Natural killer cell (primary cell): Measurements from ENCODE around the gene LYSMD1. TPM values are rescaled to one million over a fixed set of nuclear protein-coding genes. Genes with fewer than 3 reads are reported as not detected.

Experiments used
- ATAC-seq, 3 donors: fragments of 150-1000 bp in 2 of 3; fragments of 200-7000 bp in 1 of 3; cut with Tn5 transposase; 1 replicate in 1 of 3; 2 replicates in 2 of 3; pipeline ENCODE4 v1.10.0; 2021; ENCODE audit warnings: mild to moderate bottlenecking in 2 of 3, moderate library complexity in 2 of 3
- DNase-seq, 2 donors: peaks; one replicate each; pipeline versions ENCODE4 v3.0.0 to v3.0.0-alpha.2; 2013 to 2021; ENCODE audit warnings: mixed read lengths in 1 of 2
- H3K27ac ChIP-seq: one replicate; pipeline ENCODE4 v1.5.1; 2013; ENCODE audit warnings: mild to moderate bottlenecking, low read length
- H3K27me3 ChIP-seq: one replicate; pipeline ENCODE4 v1.6.1; 2013; ENCODE audit warnings: low read length; ENCODE audit not compliant: control insufficient read depth, insufficient read depth
- H3K36me3 ChIP-seq: one replicate; pipeline ENCODE4 v1.6.1; 2013; ENCODE audit warnings: low read length; ENCODE audit not compliant: control insufficient read depth, insufficient read depth
- H3K4me1 ChIP-seq: one replicate; pipeline ENCODE4 v1.6.1; 2013; ENCODE audit warnings: low read length; ENCODE audit not compliant: control insufficient read depth, insufficient read depth
- H3K4me3 ChIP-seq: one replicate; pipeline ENCODE4 v1.5.1; 2013; ENCODE audit warnings: low read length
- H3K9me3 ChIP-seq: one replicate; pipeline ENCODE4 v1.6.1; 2013; ENCODE audit warnings: low read length; ENCODE audit not compliant: control insufficient read depth, insufficient read depth
- H3K27ac Mint-ChIP-seq, 2 donors: one replicate each; pipeline ENCODE4 v1.8.0; 2022; ENCODE audit warnings: mild to moderate bottlenecking in 2 of 2, mixed read lengths in 2 of 2, moderate library complexity in 1 of 2
- H3K27me3 Mint-ChIP-seq, 2 donors: one replicate each; pipeline ENCODE4 v1.8.0; 2022; ENCODE audit warnings: low read depth in 2 of 2, mixed read lengths in 2 of 2
- H3K36me3 Mint-ChIP-seq: one replicate; pipeline ENCODE4 v1.8.0; 2022; ENCODE audit warnings: mixed read lengths
- H3K4me1 Mint-ChIP-seq, 2 donors: one replicate each; pipeline ENCODE4 v1.8.0; 2022; ENCODE audit warnings: mixed read lengths in 2 of 2
- H3K4me3 Mint-ChIP-seq: one replicate; pipeline ENCODE4 v1.8.0; 2022; ENCODE audit warnings: mild to moderate bottlenecking, moderate library complexity, mixed read lengths
- H3K9me3 Mint-ChIP-seq, 2 donors: one replicate each; pipeline ENCODE4 v1.8.0; 2022; ENCODE audit warnings: mixed read lengths in 2 of 2
- WGBS: methylation state at CpG from one replicate; pipeline ENCODE4 v1.1.7; 2013; ENCODE audit warnings: missing lambda C conversion rate; ENCODE audit not compliant: insufficient coverage; 5-methylcytosine and 5-hydroxymethylcytosine counted together
- intact Hi-C: fragments of 100-400 bp; cut with micrococcal nuclease; formaldehyde crosslinking; loops from one replicate; pipeline ENCODE4 v1.14.2; 2022
- total RNA-seq, 4 donors: library from RNA; stranded (reverse); fragments of 120-200 nt in 1 of 4; gene quantifications; one replicate each; pipeline versions ENCODE4 v1.2.3 to v1.2.4, GENCODE V29; 2013 to 2022
- TF ChIP-seq, protein P1 (sequence below): fragments of 200-600 bp; IDR thresholded peaks from one replicate; pipeline ENCODE4 v1.8.0; 2022; ENCODE audit warnings: antibody characterized with exemption

LYSMD1 gene
- total RNA-seq, 3 donors from 2014 or later (not counting 1 experiment from before 2014, with no cell fraction given), result 1.0 to 1.7 (median 1.2) TPM

DNA sequence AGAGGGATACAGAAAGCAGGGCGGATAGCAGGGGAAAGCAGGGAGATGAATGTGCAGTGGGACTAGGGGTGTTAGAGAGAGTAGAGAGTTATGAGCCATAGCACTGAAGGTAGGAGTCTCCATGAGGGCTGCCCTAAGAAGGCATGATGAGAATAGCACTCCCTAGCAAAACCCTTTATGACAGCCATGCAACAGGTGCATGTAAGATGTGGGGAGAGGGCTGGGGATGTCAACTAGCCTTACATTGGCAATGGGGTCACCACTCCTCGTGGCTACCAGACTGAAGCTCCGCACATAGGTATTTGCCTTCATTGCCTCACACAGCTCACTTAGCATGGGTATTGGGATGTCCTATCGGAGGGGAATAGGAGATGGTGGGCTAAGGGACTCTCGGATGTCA lies 5.5 kb upstream of the LYSMD1 start:
- Mint-ChIP-seq H3K4me1 (peaks cover 14 to 18% of the 10 kb centered on the region in 2 donors), H3K4me3 (no peak overlapping the region), H3K36me3 (peaks cover 3% of the 10 kb centered on the region), H3K27ac (no peak overlapping the region), H3K27me3 (no peaks in the 10 kb centered on the region), H3K9me3 (no peaks in the 10 kb centered on the region)
- no peaks in the 10 kb centered on the region for H3K9me3 ChIP-seq
- H3K4me1 ChIP-seq, result peaks cover 12% of the 10 kb centered on the region
- peaks cover 46% of the 10 kb centered on the region for H3K36me3 ChIP-seq
- DNase-seq (no peak), ATAC-seq (no peak)
- WGBS, result 93% methylated on average over 3 of the region's 5 CpGs
- TF ChIP-seq, protein P1, sequence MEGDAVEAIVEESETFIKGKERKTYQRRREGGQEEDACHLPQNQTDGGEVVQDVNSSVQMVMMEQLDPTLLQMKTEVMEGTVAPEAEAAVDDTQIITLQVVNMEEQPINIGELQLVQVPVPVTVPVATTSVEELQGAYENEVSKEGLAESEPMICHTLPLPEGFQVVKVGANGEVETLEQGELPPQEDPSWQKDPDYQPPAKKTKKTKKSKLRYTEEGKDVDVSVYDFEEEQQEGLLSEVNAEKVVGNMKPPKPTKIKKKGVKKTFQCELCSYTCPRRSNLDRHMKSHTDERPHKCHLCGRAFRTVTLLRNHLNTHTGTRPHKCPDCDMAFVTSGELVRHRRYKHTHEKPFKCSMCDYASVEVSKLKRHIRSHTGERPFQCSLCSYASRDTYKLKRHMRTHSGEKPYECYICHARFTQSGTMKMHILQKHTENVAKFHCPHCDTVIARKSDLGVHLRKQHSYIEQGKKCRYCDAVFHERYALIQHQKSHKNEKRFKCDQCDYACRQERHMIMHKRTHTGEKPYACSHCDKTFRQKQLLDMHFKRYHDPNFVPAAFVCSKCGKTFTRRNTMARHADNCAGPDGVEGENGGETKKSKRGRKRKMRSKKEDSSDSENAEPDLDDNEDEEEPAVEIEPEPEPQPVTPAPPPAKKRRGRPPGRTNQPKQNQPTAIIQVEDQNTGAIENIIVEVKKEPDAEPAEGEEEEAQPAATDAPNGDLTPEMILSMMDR, result no peak
- intact Hi-C loops, result no loop called here
- no peak overlapping the region for H3K4me3 ChIP-seq
- H3K27ac ChIP-seq, result no peak overlapping the region
- no peaks in the 10 kb centered on the region for H3K27me3 ChIP-seq

DNA sequence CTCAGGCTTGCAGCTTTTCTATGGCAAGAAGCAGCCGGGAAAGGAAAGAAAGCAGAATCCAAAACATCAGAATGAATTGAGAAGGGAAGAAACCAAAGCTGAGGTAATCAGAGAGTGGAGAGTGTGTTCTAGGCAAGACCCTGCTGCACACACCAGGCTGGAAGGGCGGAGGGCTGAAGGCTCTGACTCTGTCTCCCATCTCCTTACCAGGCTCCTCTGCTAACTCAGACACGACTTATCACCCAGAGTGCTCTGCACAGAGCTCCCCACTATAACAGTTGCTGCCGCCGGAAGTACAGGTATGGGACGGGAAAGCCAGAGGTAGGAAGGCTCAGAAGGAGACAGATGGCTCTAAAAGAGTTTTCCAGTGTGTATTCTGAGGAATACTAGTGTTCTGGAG lies 1.4 kb upstream of the LYSMD1 start:
- no peak overlapping the region for H3K4me3 ChIP-seq
- peaks cover 28% of the 10 kb centered on the region for H3K36me3 ChIP-seq
- TF ChIP-seq, protein P1, result no peak
- Mint-ChIP-seq H3K4me1 (peaks cover 30 to 33% of the 10 kb centered on the region in 2 donors), H3K9me3 (no peaks in the 10 kb centered on the region), H3K27ac (peak overlapping the region; percentile 94), H3K4me3 (peak overlapping the region; percentile 99), H3K36me3 (peaks cover 7% of the 10 kb centered on the region), H3K27me3 (no peaks in the 10 kb centered on the region)
- ATAC-seq (no peak), DNase-seq (no peak)
- no peaks in the 10 kb centered on the region for H3K27me3 ChIP-seq
- H3K27ac ChIP-seq, result no peak overlapping the region
- intact Hi-C loops, result no loop called here
- peaks cover 22% of the 10 kb centered on the region for H3K4me1 ChIP-seq
- no peaks in the 10 kb centered on the region for H3K9me3 ChIP-seq
- 100% methylated on average over 6 of the region's 6 CpGs for WGBS

DNA sequence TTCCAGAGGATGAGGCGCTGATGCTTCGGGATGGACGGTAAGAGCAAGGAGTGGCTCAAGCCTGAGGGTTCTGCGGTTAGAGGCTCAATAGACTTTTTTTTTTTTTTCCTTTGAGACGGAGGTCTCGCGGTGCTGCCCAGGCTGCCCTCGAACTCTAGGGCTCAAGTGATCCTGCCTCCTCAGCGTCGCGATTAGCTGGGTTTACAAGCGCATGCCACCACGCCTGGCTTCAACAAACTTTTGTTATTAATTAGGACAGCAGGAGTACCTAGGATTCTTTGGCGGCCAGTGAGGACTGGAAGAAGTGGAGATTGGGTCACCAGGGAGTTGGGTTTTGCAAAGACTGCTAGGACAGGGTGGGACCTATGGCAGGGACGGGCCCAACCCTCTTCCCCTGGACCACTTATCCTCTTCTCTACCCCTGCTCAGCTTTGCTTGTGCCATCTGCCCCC lies 829 bp upstream of the LYSMD1 start:
- intact Hi-C loops, result loop anchor here (1.0 kb wide), 1 partner anchor 24 kb away; the partner anchor contains the start of gene VPS72
- no peaks in the 10 kb centered on the region for H3K9me3 Mint-ChIP-seq
- Histone ChIP-seq H3K4me3 (peak overlapping the region; percentile 90), H3K36me3 (peaks cover 28% of the 10 kb centered on the region), H3K4me1 (peaks cover 24% of the 10 kb centered on the region), H3K27ac (peak overlapping the region; percentile 68), H3K27me3 (no peaks in the 10 kb centered on the region), H3K9me3 (no peaks in the 10 kb centered on the region)
- TF ChIP-seq, protein P1, result no peak
- no peaks in the 10 kb centered on the region for H3K27me3 Mint-ChIP-seq
- peaks cover 7% of the 10 kb centered on the region for H3K36me3 Mint-ChIP-seq
- DNase-seq (no peak), ATAC-seq (no peak)
- peaks cover 30 to 39% of the 10 kb centered on the region in 2 donors for H3K4me1 Mint-ChIP-seq
- 7% methylated on average over 15 of the region's 15 CpGs for WGBS
- peak overlapping the region; percentile 94 for H3K27ac Mint-ChIP-seq
- peak overlapping the region; percentile 99 for H3K4me3 Mint-ChIP-seq

DNA sequence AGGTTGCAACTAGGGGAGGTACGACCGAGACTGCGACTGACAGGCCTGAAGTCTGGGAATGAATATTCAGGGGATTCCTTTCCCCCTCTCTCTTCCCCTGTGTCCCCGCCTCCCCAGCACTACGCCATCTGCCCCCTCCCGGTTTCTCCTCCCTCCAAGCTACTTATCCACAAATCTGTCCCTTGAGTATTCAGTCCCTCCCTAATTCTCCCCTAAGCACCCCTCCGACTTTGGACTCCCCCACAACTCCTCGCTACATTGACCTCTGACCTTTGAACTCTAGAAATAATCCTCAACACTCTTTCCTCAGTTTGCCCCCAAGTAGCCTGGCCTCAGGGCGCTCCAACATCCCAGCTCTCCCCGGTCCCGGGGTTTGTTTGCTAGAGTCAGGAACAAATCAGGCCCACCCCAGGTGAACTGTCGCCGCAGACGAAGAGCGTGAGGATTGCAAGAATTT lies 393 bp downstream of the LYSMD1 start:
- intact Hi-C loops, result no loop called here
- TF ChIP-seq, protein P1, result no peak
- peak overlapping the region; percentile 90 for H3K4me3 ChIP-seq
- H3K27ac Mint-ChIP-seq, result peak overlapping the region; percentile 94
- peaks cover 7% of the 10 kb centered on the region for H3K36me3 Mint-ChIP-seq
- no peaks in the 10 kb centered on the region for H3K27me3 Mint-ChIP-seq
- peak in 1 of 3 donors; percentile 0 for ATAC-seq
- peak in 1 of 2 donors; percentile 26 for DNase-seq
- H3K9me3 Mint-ChIP-seq, result no peaks in the 10 kb centered on the region
- H3K4me3 Mint-ChIP-seq, result peak overlapping the region; percentile 99
- H3K36me3 ChIP-seq, result peaks cover 23% of the 10 kb centered on the region
- H3K27me3 ChIP-seq, result no peaks in the 10 kb centered on the region
- WGBS, result 38% methylated on average over 15 of the region's 15 CpGs
- H3K9me3 ChIP-seq, result no peaks in the 10 kb centered on the region
- peaks cover 32% of the 10 kb centered on the region for H3K4me1 ChIP-seq
- peak overlapping the region; percentile 12 for H3K27ac ChIP-seq
- peaks cover 30 to 46% of the 10 kb centered on the region in 2 donors for H3K4me1 Mint-ChIP-seq
